GM18505 (cell line): ENCODE data around the gene PTTG1IP.
"Not testable (repeated sequence)": the region's sequence is repeated elsewhere in the genome, so short reads cannot be mapped to it uniquely, and the experiment has no call there.

Experiments
- ATAC-seq: cut with Tn5 transposase; IDR thresholded peaks from one replicate; pipeline ENCODE4 v1.9.1; 2021; ENCODE audit not compliant: unreplicated experiment
- POLR2A ChIP-seq: IDR thresholded peaks from 4 replicates; pipeline ENCODE4 v1.6.1; 2011; ENCODE audit warnings: borderline replicate concordance; ENCODE audit not compliant: insufficient read depth, insufficient read length; ENCODE audit errors: extremely low read depth

The PTTG1IP gene

DNA sequence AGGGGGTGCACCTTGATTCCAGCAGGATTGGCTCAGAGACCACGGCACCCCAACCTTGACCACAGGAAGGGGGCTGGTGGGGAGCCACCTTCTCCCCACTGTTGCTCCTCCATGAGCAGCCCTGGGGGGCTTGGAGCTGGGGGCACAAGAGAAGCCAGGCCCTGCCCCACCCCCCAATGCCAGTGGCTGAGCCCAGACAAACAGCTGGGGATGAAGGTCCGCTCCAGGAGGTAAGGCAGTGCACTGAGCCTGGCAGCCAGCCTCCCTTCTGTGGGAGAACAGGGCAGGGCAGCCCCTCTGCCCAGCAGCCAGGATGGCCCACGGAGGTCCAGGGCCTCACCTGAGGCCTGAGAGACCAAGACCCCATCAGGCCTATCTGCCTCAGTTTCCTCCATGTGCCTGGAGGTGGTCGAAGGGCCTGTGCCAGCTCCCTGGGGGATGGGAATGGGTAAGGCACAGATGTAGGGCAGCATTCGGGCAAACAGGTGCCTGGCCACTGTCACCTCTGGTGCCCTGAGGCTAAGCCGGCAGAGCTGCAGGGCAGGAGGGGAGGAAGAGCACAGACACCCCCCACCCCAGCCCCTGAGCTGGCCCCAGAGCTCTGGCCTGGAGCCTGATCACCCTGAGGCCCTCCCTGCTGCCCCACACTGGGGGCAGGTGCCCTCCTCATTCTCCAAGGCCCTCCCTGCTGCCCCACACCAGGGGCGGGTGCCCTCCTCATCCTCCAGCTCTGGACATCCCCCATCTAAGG, 40.1 kb upstream of the PTTG1IP start:
- no peak for ATAC-seq
- TF ChIP-seq POLR2A: no peak

DNA sequence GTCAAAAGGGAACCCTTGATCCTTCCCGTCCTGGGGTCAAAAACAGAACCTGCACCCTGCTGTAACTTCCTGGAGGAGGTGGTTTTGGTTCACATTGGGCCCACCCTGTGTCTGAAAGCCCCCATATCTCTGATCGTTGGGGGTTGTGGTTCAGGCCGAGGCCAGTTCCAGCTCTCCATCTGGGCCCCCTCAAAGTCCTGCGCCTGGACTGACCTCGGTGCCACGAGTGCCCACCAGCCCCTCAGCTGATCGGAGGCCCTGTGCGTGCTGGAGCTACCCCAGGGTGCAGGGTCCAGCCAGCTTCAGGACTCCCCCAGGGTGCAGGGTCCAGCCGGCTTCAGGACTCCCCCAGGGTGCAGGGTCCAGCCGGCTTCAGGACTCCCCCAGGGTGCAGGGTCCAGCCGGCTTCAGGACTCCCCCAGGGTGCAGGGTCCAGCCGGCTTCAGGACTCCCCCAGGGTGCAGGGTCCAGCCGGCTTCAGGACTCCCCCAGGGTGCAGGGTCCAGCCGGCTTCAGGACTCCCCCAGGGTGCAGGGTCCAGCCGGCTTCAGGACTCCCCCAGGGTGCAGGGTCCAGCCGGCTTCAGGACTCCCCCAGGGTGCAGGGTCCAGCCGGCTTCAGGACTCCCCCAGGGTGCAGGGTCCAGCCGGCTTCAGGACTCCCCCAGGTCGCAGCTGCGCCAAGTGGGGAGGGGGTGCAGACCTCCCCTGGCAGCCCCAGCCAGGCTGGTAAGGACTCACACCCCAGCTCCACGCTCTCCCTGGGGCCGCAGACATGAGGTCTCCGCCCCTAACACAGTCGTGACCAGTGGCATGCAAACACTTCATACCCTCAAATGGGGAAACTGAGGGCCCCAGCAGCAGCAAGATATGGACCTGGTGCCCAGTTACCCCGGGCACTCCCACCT, 39.3 kb upstream of the PTTG1IP start:
- ATAC-seq: not testable (repeated sequence)

DNA sequence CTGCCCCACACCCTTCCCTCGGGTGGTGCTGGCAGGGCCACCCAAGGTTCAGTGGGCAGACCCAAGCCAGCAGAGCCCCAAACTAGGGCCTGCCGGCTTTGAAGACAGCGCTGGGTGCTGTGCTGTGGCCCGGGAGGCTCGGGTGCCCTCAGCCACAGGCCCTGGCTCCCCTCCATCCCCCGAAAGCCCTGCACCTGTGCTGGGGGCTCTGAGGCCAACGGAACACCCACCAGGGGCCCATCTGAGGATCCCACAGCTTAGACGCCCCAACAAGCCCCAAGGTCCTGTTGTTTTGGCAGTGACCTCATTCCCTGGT, 38.6 kb upstream of the PTTG1IP start:
- ATAC-seq: no peak
- TF ChIP-seq POLR2A: no peak

DNA sequence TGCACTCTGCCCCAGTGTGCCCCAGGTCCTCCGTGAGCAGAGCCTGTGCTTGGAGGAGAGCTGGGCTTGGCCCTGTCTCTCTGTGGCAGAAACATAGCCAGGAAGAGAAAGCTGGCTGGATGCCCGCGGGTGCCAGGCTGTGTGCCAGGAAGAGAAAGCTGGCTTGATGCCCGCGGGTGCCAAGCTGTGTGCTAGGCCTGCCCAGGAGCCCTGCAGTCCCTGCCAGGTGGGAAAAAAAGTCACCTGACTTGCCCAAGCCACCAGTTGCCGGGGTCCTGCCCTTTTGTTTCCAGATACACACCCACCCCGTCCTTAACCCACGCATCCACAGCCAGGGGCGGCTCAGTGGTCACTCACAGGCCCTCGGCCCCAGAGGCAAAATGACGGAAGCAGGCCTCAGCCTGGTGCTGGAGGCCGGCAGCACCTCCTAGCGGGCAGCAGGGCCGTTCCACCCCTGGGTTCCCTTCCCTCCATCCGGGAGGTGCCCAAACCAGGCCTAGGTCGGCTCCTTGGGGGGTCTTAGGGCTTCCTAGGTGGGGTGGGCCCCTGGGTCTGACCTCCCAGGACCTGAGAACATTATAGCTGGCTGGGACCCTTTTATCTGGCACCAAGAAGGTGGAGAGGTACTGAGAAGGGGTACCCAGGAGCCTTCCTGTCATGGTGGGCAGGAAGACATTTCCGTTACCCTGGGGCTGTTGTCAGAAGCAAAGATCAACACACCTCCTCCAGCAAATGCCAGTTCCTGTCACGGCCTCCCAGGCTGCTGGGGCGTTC, 38.1 kb upstream of the PTTG1IP start:
- TF ChIP-seq POLR2A: peak; percentile 35
- no peak for ATAC-seq

DNA sequence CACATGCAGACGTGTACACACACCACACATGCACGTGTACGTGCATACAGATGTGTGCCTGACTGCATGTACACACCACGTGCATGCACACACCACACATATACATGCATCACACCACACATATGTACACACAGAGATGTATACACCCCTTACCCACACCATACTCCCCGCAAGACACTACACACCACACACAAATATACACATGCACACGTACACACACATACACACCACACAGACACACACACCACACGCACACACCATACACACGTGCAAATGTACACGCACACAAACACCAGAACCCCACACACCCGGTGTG, 37.5 kb upstream of the PTTG1IP start:
- no peak for ATAC-seq
- TF ChIP-seq POLR2A: no peak

DNA sequence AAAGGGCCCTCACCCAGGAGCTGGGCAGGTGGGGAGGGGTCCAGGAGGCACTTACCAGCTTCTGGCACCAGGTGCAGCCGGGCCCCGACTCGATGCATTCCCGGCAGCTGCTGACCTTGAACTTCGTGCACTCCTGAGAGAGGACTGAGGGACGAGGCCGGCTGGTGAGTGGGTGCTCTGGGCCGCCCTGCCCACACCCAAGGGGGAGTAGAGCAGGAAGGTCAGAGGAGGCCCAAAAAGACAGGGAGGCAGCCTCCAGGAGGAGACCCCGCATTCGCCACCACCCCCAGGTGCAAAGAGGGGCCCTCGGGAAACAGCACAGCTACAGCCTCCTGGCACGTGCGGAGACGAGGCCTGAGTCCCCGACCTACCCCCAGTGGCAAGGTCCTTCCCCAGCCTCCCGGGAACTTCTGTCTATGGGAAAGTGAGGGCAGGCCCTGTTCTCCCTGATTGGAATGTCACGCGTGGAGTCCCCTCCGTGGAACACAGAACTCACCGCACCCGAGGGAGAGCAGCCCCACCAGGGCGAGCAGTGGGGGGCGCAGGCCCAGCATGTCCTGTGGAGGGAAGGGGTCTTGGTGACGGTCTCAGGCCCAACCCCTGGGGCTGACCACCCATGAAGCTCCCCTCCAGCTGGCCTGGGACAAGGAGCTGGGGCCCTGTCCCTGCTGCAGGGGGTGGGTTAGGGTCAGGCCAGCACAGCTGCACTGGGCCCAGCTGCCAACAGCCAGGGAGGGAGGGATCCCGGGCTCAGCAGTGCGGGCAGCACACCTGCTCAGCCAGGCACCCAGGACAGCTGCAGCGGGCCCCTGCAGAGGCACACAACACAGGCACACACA, 37.0 kb upstream of the PTTG1IP start:
- TF ChIP-seq POLR2A: no peak
- no peak for ATAC-seq

DNA sequence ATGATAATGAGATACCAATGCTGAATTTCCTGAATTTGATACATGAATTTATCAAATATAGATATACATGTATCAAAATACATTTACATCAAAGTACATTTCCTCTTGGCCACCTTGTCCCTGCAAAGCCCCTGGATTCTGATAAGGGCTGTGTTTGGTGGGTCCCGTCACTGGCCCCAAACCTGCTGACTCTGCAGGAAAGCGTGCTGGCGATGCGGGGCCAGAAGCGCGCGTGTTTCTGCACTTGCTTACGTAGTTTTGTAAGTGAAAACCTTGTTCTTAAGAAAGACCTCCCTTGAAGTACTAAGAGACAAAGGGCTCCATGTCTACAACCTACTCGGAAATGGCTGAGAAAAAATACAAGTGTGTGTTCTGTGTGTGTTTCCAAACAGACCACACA, 36.2 kb upstream of the PTTG1IP start:
- TF ChIP-seq POLR2A: no peak
- no peak for ATAC-seq

DNA sequence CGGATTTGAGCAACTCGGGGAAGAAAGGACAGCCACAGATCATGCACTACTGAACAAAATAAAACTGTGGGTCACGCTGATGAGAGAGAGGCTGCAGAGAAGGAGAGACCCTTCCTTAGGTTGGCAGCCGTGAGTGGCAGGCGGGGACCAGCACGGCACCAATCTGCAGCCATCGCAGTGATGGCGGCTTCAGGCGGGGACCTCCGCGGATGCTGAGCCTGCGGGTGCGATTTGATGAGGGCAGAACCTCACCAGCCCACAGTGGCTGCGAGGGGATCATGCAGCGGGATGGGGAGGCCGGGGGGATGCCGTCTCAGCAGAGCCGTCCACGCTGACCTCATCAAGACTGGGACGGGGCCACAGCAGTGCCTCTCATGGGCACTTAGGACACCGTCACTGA, 35.4 kb upstream of the PTTG1IP start:
- TF ChIP-seq POLR2A: no peak
- ATAC-seq: no peak

DNA sequence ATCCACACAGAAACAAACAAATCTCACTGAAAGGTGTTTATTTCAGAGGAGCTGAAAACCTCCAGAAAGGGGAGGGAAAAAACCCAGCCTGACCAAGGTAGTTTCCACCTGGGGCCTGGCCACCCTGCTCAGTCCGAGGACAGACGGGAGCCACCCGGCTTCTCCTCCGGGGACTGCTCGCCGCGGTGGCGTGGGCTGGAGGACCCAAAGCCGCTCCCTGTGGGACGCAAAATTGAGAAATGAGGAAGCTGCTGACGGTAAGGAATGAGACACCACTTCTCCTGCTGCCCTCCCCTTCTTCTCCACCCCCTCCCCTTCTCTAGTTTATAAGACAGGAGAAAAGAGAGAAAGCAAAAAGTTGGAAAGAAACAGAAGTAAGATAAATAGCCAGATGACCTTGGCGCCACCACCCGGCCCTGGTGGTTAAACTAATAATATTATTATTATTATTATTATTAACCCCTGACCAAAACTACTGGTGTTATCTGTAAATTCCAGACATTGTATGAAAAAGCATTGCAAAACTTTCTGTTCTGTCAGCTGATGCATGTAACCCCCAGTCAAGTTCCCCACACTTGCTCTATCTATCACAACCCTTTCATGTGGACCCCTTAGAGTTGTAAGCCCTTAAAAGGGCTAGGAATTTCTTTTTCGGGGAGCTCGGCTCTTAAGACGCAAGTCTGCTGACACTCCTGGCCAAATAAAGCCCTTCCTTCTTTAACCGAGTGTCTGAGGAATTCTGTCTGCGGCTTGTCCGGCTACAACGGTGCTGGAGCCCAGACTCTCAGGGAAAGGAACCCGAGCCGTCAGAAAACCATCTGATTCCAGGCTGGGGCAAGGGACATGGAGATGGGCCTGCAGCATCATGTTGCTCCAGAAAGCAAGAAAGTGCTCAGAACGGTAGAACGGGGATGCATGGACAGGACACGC, 34.7 kb upstream of the PTTG1IP start:
- no peak for TF ChIP-seq POLR2A
- ATAC-seq: no peak

DNA sequence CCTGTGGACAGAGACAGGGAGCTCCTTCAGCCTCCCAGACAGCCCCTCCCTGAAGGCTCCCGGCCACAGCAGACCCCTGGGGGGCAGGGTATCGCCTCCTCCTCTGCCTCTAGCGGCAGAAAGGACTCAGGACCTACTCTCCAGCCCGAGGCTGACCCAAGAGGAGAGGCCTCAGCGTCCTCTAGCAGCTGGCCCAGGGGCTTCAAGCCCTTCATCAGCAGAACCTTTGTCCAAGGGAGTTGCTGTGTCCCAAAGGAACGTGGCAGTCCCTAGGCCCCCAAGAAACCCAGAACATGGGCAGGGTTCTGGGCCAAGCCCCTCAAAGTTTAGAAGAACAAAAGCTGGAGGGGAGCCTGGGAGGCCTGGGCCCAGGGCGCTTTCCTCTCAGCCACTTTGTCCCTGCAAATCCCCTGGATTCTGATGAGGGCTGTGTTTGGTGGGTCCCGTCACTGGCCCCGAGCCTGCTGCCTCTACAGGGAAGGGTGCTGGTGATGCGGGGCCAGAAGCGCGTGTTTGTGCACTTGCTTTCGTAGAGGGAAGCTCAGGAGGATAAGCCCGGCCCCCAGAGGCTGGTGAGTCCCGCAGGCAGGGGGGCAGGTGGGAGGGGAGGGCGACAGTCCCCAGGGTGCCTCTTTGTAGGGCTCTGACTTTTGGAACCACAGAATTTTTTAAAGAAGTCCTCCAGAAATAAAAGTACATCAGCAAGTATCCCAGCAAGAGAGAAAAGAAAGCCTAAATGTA, 33.9 kb upstream of the PTTG1IP start:
- no peak for ATAC-seq
- no peak for TF ChIP-seq POLR2A

DNA sequence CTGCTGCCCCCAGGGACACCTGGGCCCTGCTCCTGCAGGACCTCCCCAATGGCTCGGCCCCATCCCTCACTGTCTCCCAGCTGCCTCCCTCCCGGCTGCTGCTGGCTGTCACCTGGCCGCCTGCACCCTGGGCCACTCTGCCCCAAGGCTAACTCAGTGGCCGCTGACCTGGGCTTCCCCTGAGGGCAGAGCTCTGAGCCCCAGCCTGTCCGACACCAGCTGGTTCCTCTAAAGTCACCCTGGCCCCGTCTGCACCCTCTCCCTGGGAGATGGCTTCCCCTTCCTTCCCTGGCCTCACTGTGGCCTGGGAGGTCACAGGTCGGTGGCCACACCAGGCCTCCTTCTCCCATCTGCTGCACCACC, 32.2 kb upstream of the PTTG1IP start:
- TF ChIP-seq POLR2A: no peak
- no peak for ATAC-seq
